Stimulated activated CD8-positive, alpha-beta memory T cell treated with anti-CD3 and anti-CD28 coated beads, Interleukin-7, amount 100 ng/mL, for 24 hours (primary cell): Measurements from ENCODE around the gene DAB1.

Source experiments
- DNase-seq: peaks from one replicate; pipeline ENCODE4 v3.0.0-alpha.2; 2020; ENCODE audit warnings: low read depth

The DAB1 gene

DNA sequence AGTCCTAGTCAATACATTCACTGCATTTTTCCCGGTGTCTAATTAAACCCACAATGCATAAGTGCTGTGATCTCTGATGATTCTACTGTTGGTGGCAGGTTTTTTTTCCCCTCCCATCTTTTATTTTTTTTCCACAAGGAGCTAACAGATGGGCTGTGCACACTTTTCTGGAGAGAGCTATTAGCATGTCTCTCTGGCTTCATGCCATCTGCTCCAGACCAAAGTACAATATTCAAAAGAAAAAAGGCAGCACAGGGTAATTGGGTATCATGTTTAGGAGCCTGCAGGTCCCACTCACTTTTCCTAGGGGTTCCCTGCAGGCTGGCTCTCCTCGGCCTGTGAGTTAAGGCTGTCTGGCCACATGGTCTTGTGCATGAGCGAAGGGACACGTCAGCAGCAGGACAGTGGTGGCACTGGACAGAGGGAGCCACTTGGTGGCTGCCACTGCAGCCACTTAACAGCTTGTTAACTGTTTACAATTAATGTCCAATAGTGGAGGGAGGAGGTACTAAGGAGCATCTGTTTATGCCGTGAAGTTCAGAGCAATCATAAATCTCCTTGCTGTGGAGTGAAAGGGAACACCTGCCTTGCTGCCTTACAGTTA is 404.5 kb downstream of the DAB1 start:
- no peak for DNase-seq

DNA sequence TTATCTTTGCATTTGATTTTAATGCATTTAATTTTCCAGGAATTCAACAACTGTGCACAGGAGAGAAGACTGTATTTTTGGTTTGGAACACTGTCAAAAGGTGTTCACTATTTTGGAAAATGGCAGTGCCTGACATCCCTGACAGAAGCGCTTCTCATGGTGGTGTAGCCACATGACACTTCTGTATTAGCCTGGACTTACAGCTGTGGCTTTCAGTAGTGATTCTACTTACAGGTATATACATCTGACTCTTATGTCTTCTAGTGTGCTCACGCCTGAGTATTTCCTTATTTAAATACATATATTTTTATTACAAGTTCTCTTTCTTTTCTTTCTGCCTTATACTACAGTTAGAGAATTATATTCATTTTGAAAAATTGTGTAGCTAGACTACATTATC is 405.7 kb downstream of the DAB1 start:
- DNase-seq: no peak

DNA sequence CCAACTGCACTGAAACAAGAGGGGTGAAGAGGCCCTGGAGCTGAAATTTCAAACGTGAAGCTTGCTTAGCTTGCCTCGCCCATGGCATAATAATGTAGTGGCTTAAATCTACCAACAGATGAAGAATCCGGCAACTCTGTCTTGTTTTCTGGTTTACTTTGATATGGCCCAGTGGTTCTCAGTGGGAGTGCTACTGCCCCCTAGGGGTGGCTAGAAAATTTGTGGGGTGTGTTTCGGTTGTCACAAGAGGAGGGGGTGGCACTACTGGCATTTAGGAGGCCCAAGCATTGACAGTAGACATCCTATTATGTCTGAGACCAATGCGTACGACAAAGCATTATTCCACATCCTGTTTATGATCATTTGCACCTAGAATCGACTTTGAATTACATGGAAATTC is 406.1 kb downstream of the DAB1 start:
- no peak for DNase-seq

- DNase-seq: no peak
Observed at GRCh38 chr1:57017200-57017599, 406.7 kb downstream of the DAB1 start.

- DNase-seq: no peak
Observed at GRCh38 chr1:57015071-57015470, 408.8 kb downstream of the DAB1 start.

DNA sequence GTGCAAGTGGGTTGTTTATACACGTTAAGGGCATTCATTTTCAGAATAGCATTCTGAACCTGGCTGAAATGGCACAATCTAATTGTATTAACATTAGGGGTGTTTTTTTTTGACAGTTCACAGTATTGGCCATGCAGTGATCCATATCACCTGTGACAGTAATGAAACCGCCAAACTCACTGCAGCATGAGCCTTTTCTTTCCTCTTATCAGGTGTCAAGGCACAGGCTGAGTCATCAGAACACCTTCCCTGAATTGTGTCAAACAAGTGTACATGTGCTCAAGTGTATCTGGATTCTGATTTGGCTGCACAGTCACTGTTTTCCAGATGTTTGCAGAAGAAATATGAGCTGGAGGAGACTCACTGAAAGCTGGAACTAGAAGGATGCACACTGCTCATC is 410.3 kb downstream of the DAB1 start:
- DNase-seq: no peak

DNA sequence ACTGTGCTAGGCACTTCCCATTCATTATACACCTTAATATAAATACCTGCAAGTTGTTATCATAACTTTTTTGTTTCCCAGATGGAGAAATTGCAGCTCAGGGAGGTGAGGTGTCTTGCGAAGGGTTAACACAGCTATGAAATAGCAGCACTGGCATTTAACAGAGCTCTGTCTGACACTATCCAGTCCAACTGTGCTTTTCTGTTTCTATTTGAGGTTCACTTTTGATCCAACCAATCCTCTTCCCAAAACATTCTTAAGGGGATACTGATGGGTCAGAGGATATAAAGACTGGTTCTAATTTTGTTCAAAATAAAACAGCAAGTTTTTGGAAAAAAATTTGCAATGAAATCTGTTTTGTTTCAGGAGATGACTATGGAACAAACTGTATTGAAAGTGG is 411.5 kb downstream of the DAB1 start:
- DNase-seq: no peak

DNA sequence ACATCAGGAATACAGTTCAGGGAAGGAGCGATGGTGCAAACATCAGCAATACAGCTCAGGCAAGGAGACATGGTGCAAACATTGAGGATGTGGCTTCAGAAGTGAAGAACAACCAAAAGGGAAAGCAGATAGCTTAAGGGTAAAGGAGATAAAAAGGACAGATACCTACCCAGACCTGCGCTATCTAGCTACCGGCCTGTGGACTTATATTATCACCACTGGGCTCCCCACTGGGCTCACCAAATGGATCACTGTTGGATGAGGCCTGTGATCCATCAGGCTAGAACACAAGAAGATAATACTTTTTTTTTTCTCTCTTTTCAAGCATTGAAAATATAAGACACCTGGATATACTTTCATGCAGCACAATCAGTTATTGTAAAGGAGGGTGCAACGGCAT is 413.3 kb downstream of the DAB1 start:
- no peak for DNase-seq

GRCh38 chr1:57007948-57008347 is 415.9 kb downstream of the DAB1 start:
- no peak for DNase-seq

- no peak for DNase-seq
Observed at GRCh38 chr1:57007472-57007871, 416.4 kb downstream of the DAB1 start.

GRCh38 chr1:57003398-57004139 is 420.3 kb downstream of the DAB1 start:
- no peak for DNase-seq

GRCh38 chr1:56995414-56996100 is 428.3 kb downstream of the DAB1 start:
- no peak for DNase-seq

DNA sequence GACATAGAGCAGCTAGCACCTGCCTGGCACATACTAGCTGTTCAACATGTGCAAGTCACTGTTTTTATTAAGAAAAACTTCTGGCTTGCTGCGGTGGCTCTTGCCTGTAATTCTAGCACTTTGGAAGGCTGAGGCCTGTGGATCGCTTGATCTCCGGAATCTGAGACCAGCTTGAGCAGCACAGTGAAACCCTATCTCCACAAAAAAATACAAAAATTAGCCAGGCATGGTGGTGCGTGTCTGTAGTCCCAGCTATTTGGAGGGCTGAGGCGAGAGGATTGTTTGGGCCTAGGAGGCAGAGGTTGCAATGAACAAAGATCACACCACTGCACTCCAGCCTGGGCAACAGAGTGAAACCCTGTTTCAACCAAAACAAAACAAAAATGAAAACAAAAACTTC is 430.4 kb downstream of the DAB1 start:
- DNase-seq: no peak

- no peak for DNase-seq
Observed at GRCh38 chr1:56992318-56993125, 431.3 kb downstream of the DAB1 start.

DNA sequence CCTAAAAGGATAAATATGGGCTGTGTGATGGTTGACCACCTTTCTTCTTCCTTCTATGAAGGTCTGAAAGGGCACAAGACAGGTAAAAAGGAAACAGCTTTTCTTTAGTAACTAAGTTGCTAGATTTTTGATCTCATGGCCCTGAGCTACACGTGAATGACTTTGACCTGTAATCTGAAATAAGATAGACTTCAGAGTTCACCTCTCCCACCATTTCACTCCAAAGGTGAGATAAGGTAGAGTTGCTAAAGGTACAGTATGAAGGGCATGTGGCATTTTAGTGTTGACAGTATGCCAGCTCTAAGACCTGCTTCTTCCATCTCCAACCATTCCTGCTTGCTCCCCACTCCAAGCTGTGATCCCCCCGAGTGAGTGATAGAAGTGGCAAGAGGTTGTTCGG is 432.3 kb downstream of the DAB1 start:
- no peak for DNase-seq

DNA sequence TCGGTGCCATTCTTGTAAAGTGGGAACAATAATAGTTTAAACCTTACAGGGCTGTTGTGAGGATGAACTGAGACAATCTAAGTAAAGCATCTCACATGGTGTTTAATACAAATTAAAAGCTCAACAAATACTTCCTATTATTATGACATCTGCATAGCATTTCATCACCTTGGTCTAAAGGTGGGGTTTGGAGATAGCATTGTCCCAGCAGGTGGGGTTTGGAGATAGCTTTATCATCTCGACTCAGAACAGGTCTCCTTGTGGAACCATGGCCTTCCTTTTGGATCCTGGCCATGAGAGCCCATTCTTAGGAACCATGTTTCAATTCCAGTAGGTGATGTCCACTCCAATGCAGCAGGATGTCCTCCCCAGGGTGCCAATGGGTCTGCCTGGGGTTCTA is 437.5 kb downstream of the DAB1 start:
- DNase-seq: no peak

- DNase-seq: no peak
Observed at GRCh38 chr1:56985857-56986256, 438.0 kb downstream of the DAB1 start.

- no peak for DNase-seq
Observed at GRCh38 chr1:56983484-56983883, 440.4 kb downstream of the DAB1 start.

DNA sequence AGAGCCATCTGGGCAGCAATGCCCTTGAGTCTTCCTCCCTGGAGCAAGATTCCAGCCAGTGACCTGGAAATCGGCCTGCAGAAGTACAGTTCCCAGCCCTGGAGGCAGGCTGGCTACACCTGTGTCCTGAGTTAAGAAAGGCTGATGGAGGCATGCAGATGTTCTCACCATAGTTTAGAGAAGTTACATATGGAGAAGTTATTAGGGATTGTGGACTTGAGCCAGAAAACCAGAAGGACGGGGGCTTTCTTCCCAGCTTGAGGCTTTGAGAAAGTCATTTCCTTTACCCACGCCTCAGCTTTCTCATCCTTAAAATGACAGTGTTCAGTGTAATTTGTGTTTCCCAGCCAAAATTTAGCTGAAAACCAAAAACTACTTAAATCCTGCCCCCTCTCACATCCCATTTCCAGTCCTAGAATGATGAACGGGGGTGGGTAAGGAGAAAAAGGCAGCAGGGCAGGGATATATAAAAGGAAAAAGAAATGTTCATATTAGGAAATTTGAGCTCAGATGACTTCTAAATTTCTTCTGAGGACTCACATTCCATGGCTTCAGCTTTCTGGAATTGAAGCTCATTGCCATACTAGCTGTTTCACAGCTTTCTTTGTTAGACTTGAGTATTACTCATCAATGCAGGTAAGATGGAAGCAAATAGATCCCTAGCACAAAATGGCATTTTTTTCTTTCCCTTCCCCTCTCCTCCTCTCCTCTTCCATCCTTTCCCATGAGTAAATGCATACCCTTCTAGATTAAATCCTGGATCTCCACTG is 443.7 kb downstream of the DAB1 start:
- DNase-seq: no peak

DNA sequence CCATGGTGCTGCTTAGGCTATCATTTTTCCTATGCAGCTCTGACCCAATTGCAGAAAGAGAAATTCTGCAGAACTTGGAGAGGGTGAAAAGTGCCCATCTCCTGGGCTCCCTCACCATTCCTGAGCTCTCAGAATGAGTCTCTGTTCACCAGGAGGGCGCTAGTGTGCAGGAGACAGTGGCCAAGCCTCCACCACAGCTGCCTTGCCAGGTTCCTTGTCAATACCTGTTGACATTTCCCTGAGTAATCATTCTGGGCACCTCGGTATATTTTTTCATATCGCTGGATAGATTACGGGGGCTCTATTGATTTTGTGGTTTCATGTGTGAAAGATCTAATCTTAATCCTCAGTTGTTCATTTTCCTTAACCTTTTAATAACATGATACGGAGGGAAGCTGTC is 445.0 kb downstream of the DAB1 start:
- DNase-seq: no peak

DNA sequence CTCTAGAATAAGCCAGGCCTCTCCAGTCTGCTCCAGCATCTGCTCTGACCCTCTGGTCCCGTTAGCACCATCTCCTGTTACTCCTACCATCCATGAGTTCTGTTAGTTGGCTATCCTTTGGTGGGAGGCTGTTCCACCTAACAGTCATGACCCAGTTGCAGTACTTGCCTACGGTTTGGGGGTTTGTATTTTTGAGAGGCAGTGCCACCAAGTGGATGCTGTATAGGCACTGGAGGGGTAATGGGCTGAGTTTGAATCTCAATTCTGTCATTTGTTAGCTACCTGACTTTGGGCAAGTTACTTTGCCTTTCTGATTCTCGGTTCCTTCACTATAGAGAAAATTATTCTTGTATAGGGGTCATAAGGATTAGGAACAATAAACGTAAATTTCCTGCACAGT is 445.9 kb downstream of the DAB1 start:
- no peak for DNase-seq

DNA sequence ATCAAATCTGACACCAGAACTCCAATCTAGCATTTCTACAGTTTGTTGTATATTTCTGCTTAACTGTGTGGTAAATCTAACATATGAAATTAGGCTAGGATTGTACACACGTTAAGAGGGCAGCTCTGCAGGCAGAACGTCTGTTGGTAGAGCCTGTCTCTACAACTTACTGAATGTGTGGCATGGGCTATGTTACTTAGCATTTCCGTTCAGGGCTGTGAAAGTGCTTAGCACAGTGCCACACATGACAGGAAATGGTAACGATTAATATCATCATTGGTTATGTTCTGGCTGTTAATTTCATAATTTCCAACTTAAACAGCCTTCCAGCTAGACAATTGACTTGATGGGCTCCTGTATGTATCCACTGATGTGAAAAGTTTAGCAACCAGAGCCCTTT is 448.4 kb downstream of the DAB1 start:
- DNase-seq: no peak
